ENCODE measurements around the gene CAMKMT. TPM values are rescaled to one million over a fixed set of nuclear protein-coding genes. Genes with fewer than 3 reads are reported as not detected.

Gene CAMKMT
- total RNA-seq, 4 donors from 2014 or later: 6.0 to 15.3 (median 10.7) TPM

DNA sequence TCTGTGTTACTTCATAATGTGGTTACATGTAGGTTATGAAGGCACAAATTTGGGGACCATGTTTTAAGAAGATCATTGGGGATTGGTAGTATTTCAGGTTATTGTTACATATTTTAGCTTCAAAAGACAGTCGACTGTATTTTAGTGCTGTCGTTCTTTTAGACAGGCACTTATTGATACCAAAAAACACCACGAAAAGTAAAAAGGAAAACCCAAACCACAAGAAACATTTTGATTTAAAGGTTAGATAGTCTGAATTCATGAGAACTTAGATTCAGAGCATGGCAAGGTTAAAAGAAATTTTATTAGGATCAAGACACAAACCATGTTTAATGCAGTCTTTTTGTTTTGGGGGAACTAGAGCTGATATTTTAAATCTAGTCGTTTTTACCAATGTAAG, 209.0 kb downstream of the CAMKMT start:
- Histone ChIP-seq H3K36me3 (no peaks in the 10 kb centered on the region), H3K27ac (no peak overlapping the region), H3K9me3 (no peaks in the 10 kb centered on the region), H3K4me3 (no peak overlapping the region), H3K4me1 (peaks cover 14% of the 10 kb centered on the region), H3K27me3 (no peaks in the 10 kb centered on the region)
- DNase-seq (ENCODE audit: low spot score in 2 of 2): no peak
- TF ChIP-seq, protein P1, sequence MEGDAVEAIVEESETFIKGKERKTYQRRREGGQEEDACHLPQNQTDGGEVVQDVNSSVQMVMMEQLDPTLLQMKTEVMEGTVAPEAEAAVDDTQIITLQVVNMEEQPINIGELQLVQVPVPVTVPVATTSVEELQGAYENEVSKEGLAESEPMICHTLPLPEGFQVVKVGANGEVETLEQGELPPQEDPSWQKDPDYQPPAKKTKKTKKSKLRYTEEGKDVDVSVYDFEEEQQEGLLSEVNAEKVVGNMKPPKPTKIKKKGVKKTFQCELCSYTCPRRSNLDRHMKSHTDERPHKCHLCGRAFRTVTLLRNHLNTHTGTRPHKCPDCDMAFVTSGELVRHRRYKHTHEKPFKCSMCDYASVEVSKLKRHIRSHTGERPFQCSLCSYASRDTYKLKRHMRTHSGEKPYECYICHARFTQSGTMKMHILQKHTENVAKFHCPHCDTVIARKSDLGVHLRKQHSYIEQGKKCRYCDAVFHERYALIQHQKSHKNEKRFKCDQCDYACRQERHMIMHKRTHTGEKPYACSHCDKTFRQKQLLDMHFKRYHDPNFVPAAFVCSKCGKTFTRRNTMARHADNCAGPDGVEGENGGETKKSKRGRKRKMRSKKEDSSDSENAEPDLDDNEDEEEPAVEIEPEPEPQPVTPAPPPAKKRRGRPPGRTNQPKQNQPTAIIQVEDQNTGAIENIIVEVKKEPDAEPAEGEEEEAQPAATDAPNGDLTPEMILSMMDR (IDR thresholded peaks at IDR 0.05): no peak
- TF ChIP-seq POLR2AphosphoS5 (IDR thresholded peaks at IDR 0.05): no peak
- WGBS: 82% methylated on average over 4 of the region's 4 CpGs

DNA sequence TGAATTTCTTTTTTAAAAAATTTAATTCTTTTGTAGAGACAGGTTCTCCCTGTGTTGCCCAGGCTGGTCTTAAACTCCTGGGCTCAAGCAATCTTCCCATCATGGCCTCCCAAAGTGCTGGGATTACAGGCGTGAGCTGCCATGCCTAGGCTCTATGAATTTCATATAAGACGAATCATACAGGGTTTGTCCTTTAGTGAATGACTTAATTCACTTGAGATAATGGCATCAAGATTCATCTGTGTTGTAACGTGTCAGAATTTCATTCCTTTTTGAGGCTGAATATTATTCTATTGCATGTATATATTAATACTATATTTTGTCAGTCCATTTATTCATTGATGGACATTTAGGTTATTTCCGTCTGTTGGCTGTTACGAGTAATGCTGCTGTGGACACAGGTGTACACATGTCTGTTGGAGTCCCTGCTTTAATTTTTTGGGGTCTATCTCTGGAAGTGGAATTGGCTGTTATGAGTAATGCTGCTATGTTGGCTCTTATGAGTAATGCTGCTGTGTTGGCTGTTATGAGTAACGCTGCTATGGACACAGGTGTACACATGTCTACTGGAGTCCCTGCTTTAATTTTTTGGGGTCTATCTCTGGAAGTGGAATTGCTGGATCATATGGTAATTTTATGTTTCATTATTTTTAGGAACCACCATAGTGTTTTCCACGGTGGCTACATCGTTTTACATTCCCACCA, 210.6 kb downstream of the CAMKMT start:
- no peak overlapping the region for H3K27ac ChIP-seq
- no peak overlapping the region for H3K4me3 ChIP-seq
- H3K27me3 ChIP-seq: no peaks in the 10 kb centered on the region
- TF ChIP-seq EP300 (IDR thresholded peaks at IDR 0.05) (no peak), POLR2A (IDR thresholded peaks at IDR 0.05) (no peak), POLR2AphosphoS5 (IDR thresholded peaks at IDR 0.05) (no peak)
- TF ChIP-seq, protein P1 (IDR thresholded peaks at IDR 0.05): no peak
- 92% methylated on average over 8 of the region's 8 CpGs for WGBS
- H3K36me3 ChIP-seq: no peaks in the 10 kb centered on the region
- H3K4me1 ChIP-seq: peaks cover 14% of the 10 kb centered on the region
- no peaks in the 10 kb centered on the region for H3K9me3 ChIP-seq
- no peak for DNase-seq (ENCODE audit: low spot score in 2 of 2)

DNA sequence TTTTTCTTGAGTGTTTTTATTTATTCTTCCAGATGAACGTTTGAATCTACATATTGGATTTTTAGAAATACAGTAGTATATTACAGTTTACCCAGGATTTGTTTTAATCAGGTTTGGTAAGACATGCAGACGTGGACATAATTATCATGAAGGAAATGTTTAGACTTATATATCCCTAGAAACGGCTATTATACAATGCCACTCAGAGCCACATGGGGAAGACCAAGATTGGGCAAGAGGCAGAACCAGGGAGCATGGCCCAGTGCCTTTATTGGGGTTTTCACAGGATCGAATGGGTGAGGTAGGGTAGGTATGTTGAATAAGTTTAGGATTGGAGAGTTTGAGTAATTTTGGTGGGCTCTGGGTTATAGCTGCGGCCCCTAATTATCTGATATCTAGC, 212.2 kb downstream of the CAMKMT start:
- DNase-seq (ENCODE audit: low spot score in 2 of 2): no peak
- H3K27me3 ChIP-seq: no peaks in the 10 kb centered on the region
- no peaks in the 10 kb centered on the region for H3K36me3 ChIP-seq
- no peaks in the 10 kb centered on the region for H3K9me3 ChIP-seq
- 92% methylated on average over 5 of the region's 5 CpGs for WGBS
- H3K4me3 ChIP-seq: no peak overlapping the region
- TF ChIP-seq, protein P1 (IDR thresholded peaks at IDR 0.05): no peak
- TF ChIP-seq POLR2A (IDR thresholded peaks at IDR 0.05): no peak
- no peak overlapping the region for H3K27ac ChIP-seq
- H3K4me1 ChIP-seq: peaks cover 14% of the 10 kb centered on the region

DNA sequence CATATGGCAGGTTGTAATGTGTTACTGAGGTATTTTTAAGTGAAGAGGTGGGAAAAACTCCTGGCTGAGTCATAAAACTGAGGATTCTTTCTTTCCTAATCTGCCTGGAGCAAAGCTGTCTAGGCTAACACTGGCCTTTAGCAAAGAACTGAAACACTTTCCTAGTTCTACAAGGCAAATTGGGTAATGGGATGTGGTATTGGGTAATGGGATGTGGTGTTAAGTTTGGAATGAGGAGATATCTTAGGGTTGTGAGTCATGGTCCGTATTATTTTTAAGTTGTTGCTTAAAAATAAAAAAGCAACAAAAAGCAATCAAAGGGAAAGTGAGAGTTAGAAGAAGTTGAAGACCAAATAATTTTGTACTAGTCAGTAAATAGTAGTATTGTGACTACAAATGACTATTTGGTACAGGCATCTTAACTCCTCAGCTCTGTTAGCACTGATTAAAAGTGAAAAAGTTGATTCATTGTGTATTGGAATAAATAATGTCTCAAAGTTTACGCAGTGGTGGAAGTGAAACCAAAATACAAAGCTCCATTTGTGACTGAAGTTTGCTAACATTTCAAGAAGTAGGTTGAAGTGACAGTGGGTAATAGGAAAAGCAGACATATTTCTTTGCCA, 216.8 kb downstream of the CAMKMT start:
- Histone ChIP-seq H3K27me3 (no peaks in the 10 kb centered on the region), H3K4me3 (no peak overlapping the region), H3K27ac (no peak overlapping the region), H3K4me1 (peaks cover 3% of the 10 kb centered on the region), H3K36me3 (no peaks in the 10 kb centered on the region), H3K9me3 (no peaks in the 10 kb centered on the region)
- no peak for DNase-seq (ENCODE audit: low spot score in 2 of 2)
- WGBS: 60% methylated on average over 2 of the region's 2 CpGs
- TF ChIP-seq EP300 (IDR thresholded peaks at IDR 0.05): no peak
- no peak for TF ChIP-seq POLR2AphosphoS5 (IDR thresholded peaks at IDR 0.05)
- TF ChIP-seq, protein P1 (IDR thresholded peaks at IDR 0.05): no peak
- TF ChIP-seq POLR2A (IDR thresholded peaks at IDR 0.05): no peak

DNA sequence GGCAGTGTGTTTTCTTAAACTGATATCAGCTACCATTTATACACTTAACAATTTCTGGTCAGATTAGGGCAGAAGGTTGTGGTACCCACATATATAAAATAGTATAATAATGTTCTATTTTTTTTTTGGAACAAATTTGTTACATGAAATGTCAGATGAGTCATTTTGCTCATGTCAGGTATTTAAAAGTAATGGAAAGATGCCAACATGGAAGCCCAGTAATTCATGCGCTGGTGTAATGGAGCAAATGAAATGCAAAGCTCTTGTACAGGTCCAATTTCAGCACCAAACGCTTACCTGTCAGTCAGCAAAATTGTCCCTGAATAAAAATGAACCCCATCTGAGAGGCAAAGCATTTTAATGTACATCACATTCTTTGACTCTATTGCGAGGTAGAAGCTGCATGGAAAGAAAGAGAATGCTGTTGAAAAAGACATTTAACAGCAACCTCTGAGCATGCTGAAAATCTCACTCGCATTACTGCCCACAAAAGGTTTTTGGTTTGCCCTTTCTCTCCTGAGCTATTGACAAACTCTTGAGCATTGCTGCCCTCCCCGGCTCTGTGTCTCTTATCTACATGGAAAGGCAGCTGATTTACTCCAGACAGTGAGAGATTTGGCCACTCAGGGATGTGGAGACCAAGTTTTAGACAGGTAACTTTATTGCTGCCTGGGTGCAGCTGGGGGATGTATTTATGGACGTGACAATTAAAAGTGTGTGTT, 217.5 kb downstream of the CAMKMT start:
- DNase-seq (ENCODE audit: low spot score in 2 of 2): no peak
- no peak overlapping the region for H3K27ac ChIP-seq
- WGBS: 65% methylated on average over 6 of the region's 6 CpGs

More for the DNA sequence above, 217.5 kb downstream of the CAMKMT start:
- Histone ChIP-seq H3K27me3 (no peaks in the 10 kb centered on the region), H3K4me1 (peaks cover 3% of the 10 kb centered on the region), H3K36me3 (no peaks in the 10 kb centered on the region), H3K4me3 (no peak overlapping the region), H3K9me3 (no peaks in the 10 kb centered on the region)
- TF ChIP-seq POLR2A (IDR thresholded peaks at IDR 0.05): no peak
- TF ChIP-seq POLR2AphosphoS5 (IDR thresholded peaks at IDR 0.05): no peak
- TF ChIP-seq, protein P1 (IDR thresholded peaks at IDR 0.05): no peak
- no peak for TF ChIP-seq EP300 (IDR thresholded peaks at IDR 0.05)
